ENCODE results near the gene RCAN2. TPM values are rescaled to one million over a fixed set of nuclear protein-coding genes. Genes with fewer than 3 reads are reported as not detected.

Gene RCAN2
- total RNA-seq, 1 experiment from 2014 or later = not detected

- Mint-ChIP-seq H3K27ac (ENCODE audit: unreplicated experiment) (no peak overlapping the region), H3K27me3 (ENCODE audit: insufficient read depth, unreplicated experiment) (peaks cover 11% of the 10 kb centered on the region), H3K36me3 (ENCODE audit: insufficient read depth, unreplicated experiment) (no peaks in the 10 kb centered on the region), H3K9me3 (ENCODE audit: unreplicated experiment) (no peaks in the 10 kb centered on the region), H3K4me1 (ENCODE audit: low read depth, unreplicated experiment) (no peaks in the 10 kb centered on the region), H3K4me3 (ENCODE audit: unreplicated experiment) (no peak overlapping the region)
- no peak for DNase-seq
- no peak for TF ChIP-seq CTCF (IDR thresholded peaks at IDR 0.05; ENCODE audit: insufficient read depth in 1 of 2, low read depth in 1 of 2, low read length in 1 of 2, severe bottlenecking in 1 of 2, unreplicated experiment in 1 of 2)
- ChIA-PET POLR2A (no interaction called here), CTCF (no interaction called here)
- Histone ChIP-seq H3K4me1 (no peaks in the 10 kb centered on the region), H3K4me3 (ENCODE audit: low read depth, low read length) (no peak overlapping the region), H3K9me3 (peaks cover 6% of the 10 kb centered on the region; the same call in 1 of the 2 replicates), H3K27me3 (replicated peaks; ENCODE audit: control insufficient read depth, insufficient read depth, low read length) (no peaks in the 10 kb centered on the region), H3K36me3 (ENCODE audit: control insufficient read depth, insufficient read depth, low read length) (no peaks in the 10 kb centered on the region)
- BruUV-seq (replicated peaks) = no TSS peak
- intact Hi-C loops (cut with micrococcal nuclease; ENCODE audit: unreplicated experiment) = no loop called here
Observed at GRCh38 chr6:46453741-46454316, 37.4 kb downstream of the RCAN2 start.

- CTCF ChIA-PET = no interaction called here
- Histone ChIP-seq H3K4me3 (ENCODE audit: low read depth, low read length) (no peak overlapping the region), H3K9me3 (peaks cover 6% of the 10 kb centered on the region; the same call in 1 of the 2 replicates), H3K4me1 (no peaks in the 10 kb centered on the region), H3K36me3 (ENCODE audit: control insufficient read depth, insufficient read depth, low read length) (no peaks in the 10 kb centered on the region), H3K27me3 (replicated peaks; ENCODE audit: control insufficient read depth, insufficient read depth, low read length) (no peaks in the 10 kb centered on the region)
- no peak overlapping the region for H3K27ac Mint-ChIP-seq (ENCODE audit: unreplicated experiment)
- H3K9me3 Mint-ChIP-seq (ENCODE audit: unreplicated experiment) = no peaks in the 10 kb centered on the region
- H3K4me1 Mint-ChIP-seq (ENCODE audit: low read depth, unreplicated experiment) = no peaks in the 10 kb centered on the region
- peaks cover 11% of the 10 kb centered on the region for H3K27me3 Mint-ChIP-seq (ENCODE audit: insufficient read depth, unreplicated experiment)
- no peaks in the 10 kb centered on the region for H3K36me3 Mint-ChIP-seq (ENCODE audit: insufficient read depth, unreplicated experiment)
- intact Hi-C loops (cut with micrococcal nuclease; ENCODE audit: unreplicated experiment) = no loop called here
- BruUV-seq (replicated peaks) = no TSS peak
- no peak for DNase-seq
- POLR2A ChIA-PET = no interaction called here
- H3K4me3 Mint-ChIP-seq (ENCODE audit: unreplicated experiment) = no peak overlapping the region
- no peak for TF ChIP-seq CTCF (IDR thresholded peaks at IDR 0.05; ENCODE audit: insufficient read depth in 1 of 2, low read depth in 1 of 2, low read length in 1 of 2, severe bottlenecking in 1 of 2, unreplicated experiment in 1 of 2)
Observed at GRCh38 chr6:46453216-46453615, 38.0 kb downstream of the RCAN2 start.

GRCh38 chr6:46452312-46452917 is 38.8 kb downstream of the RCAN2 start:
- Mint-ChIP-seq H3K9me3 (ENCODE audit: unreplicated experiment) (peaks cover 4% of the 10 kb centered on the region), H3K27me3 (ENCODE audit: insufficient read depth, unreplicated experiment) (peaks cover 6% of the 10 kb centered on the region), H3K4me3 (ENCODE audit: unreplicated experiment) (no peak overlapping the region), H3K4me1 (ENCODE audit: low read depth, unreplicated experiment) (no peaks in the 10 kb centered on the region), H3K36me3 (ENCODE audit: insufficient read depth, unreplicated experiment) (no peaks in the 10 kb centered on the region), H3K27ac (ENCODE audit: unreplicated experiment) (no peak overlapping the region)
- Histone ChIP-seq H3K27me3 (replicated peaks; ENCODE audit: control insufficient read depth, insufficient read depth, low read length) (no peaks in the 10 kb centered on the region), H3K4me3 (ENCODE audit: low read depth, low read length) (no peak overlapping the region), H3K36me3 (ENCODE audit: control insufficient read depth, insufficient read depth, low read length) (no peaks in the 10 kb centered on the region), H3K9me3 (peaks cover 6% of the 10 kb centered on the region; the same call in 1 of the 2 replicates), H3K4me1 (no peaks in the 10 kb centered on the region)
- POLR2A ChIA-PET = no interaction called here
- CTCF ChIA-PET = no interaction called here
- no peak for TF ChIP-seq CTCF (IDR thresholded peaks at IDR 0.05; ENCODE audit: insufficient read depth in 1 of 2, low read depth in 1 of 2, low read length in 1 of 2, severe bottlenecking in 1 of 2, unreplicated experiment in 1 of 2)
- intact Hi-C loops (cut with micrococcal nuclease; ENCODE audit: unreplicated experiment) = no loop called here
- no TSS peak for BruUV-seq (replicated peaks)
- no peak for DNase-seq

Data from Caco-2 (cell line).